Mesothelial cell of epicardium (in vitro differentiated cells): Measurements from ENCODE around the gene MGAT4A. TPM values are rescaled to one million over a fixed set of nuclear protein-coding genes. Genes with fewer than 3 reads are reported as not detected.

ENCODE experiments used
- DNase-seq, 2 experiments: peaks; one replicate each; pipeline ENCODE4 v3.0.0; 2021; ENCODE audit warnings: low spot score in 2 of 2; ENCODE audit not compliant: unreplicated experiment in 2 of 2
- H3K27ac Mint-ChIP-seq: 2 replicates; pipeline ENCODE4 v1.8.0; 2021; ENCODE audit warnings: mixed read lengths
- H3K27me3 Mint-ChIP-seq: 2 replicates; pipeline ENCODE4 v1.8.0; 2021; ENCODE audit warnings: low read depth, mixed read lengths
- H3K36me3 Mint-ChIP-seq: 2 replicates; pipeline ENCODE4 v1.8.0; 2021; ENCODE audit warnings: mixed read lengths
- H3K4me1 Mint-ChIP-seq: 2 replicates; pipeline ENCODE4 v1.8.0; 2021; ENCODE audit warnings: mixed read lengths
- H3K4me3 Mint-ChIP-seq: 2 replicates; pipeline ENCODE4 v1.8.0; 2021; ENCODE audit warnings: mild to moderate bottlenecking, moderate library complexity, mixed read lengths
- H3K9me3 Mint-ChIP-seq: 2 replicates; pipeline ENCODE4 v1.8.0; 2021; ENCODE audit warnings: mixed read lengths
- CTCF ChIP-seq: fragments of 200-600 bp; sonication (generic); IDR thresholded peaks from one replicate; pipeline ENCODE4 v1.5.0; 2021; ENCODE audit warnings: antibody characterized with exemption; ENCODE audit not compliant: unreplicated experiment
- total RNA-seq: library from RNA; stranded (reverse); gene quantifications from 3 replicates; pipeline ENCODE4 v1.2.1, GENCODE V29; 2021

Gene MGAT4A
- total RNA-seq, 1 donor from 2014 or later = 15.0 TPM

- H3K27ac Mint-ChIP-seq = no peak overlapping the region
- peaks cover 15% of the 10 kb centered on the region for H3K9me3 Mint-ChIP-seq
- no peaks in the 10 kb centered on the region for H3K4me1 Mint-ChIP-seq
- peaks cover 27% of the 10 kb centered on the region for H3K36me3 Mint-ChIP-seq
- H3K27me3 Mint-ChIP-seq = no peaks in the 10 kb centered on the region
- DNase-seq = no peak
- no peak for TF ChIP-seq CTCF
- H3K4me3 Mint-ChIP-seq = no peak overlapping the region
These were observed 138.4 kb downstream of the MGAT4A start for GRCh38 chr2:98592565-98592964.

DNA sequence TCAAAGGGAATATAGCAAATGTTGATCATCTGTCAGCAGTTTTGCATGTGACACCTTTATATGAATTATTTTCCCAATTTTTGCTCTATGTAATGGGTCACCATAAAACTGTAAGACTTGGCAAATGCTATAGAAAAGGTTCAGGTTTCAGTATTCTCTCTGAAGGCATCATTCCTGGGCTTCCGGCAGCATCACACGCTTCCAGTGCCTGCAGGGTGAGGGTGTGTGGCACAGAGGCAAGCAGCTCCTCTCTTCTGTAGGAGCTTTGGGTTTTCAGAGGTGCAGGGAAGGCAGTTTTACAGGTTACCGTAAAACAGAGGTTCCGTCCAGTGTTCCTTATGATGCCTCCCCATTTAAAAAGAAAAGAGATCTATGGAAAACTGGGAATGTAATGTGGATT lies 141.4 kb downstream of the MGAT4A start:
- Mint-ChIP-seq H3K27ac (no peak overlapping the region), H3K9me3 (peaks cover 10% of the 10 kb centered on the region), H3K27me3 (no peaks in the 10 kb centered on the region), H3K36me3 (peaks cover 10% of the 10 kb centered on the region), H3K4me3 (no peak overlapping the region), H3K4me1 (no peaks in the 10 kb centered on the region)
- DNase-seq = no peak
- no peak for TF ChIP-seq CTCF

GRCh38 chr2:98588880-98589431 lies 142.0 kb downstream of the MGAT4A start:
- TF ChIP-seq CTCF = no peak
- H3K27me3 Mint-ChIP-seq = no peaks in the 10 kb centered on the region
- H3K9me3 Mint-ChIP-seq = peaks cover 8% of the 10 kb centered on the region
- no peaks in the 10 kb centered on the region for H3K4me1 Mint-ChIP-seq
- no peak overlapping the region for H3K4me3 Mint-ChIP-seq
- H3K27ac Mint-ChIP-seq = no peak overlapping the region
- H3K36me3 Mint-ChIP-seq = peaks cover 8% of the 10 kb centered on the region
- DNase-seq = no peak

GRCh38 chr2:98586551-98587140 lies 144.3 kb downstream of the MGAT4A start:
- H3K27ac Mint-ChIP-seq = no peak overlapping the region
- H3K4me1 Mint-ChIP-seq = no peaks in the 10 kb centered on the region
- no peak for TF ChIP-seq CTCF
- no peaks in the 10 kb centered on the region for H3K9me3 Mint-ChIP-seq
- no peak for DNase-seq
- H3K27me3 Mint-ChIP-seq = no peaks in the 10 kb centered on the region
- H3K4me3 Mint-ChIP-seq = no peak overlapping the region
- peaks cover 4% of the 10 kb centered on the region for H3K36me3 Mint-ChIP-seq

GRCh38 chr2:98585386-98585785 lies 145.5 kb downstream of the MGAT4A start:
- H3K36me3 Mint-ChIP-seq = peaks cover 4% of the 10 kb centered on the region
- no peaks in the 10 kb centered on the region for H3K4me1 Mint-ChIP-seq
- no peaks in the 10 kb centered on the region for H3K9me3 Mint-ChIP-seq
- no peak overlapping the region for H3K4me3 Mint-ChIP-seq
- DNase-seq = no peak
- no peaks in the 10 kb centered on the region for H3K27me3 Mint-ChIP-seq
- H3K27ac Mint-ChIP-seq = no peak overlapping the region
- TF ChIP-seq CTCF = no peak
